HepG2 (cell line): ENCODE results near the gene OR2B3. TPM values are rescaled to one million over a fixed set of nuclear protein-coding genes. Genes with fewer than 3 reads are reported as not detected.
"Not testable (repeated sequence)": the region's sequence is repeated elsewhere in the genome, so short reads cannot be mapped to it uniquely, and the experiment has no call there.

Source experiments
- ATAC-seq: fragments of 200-7000 bp; cut with Tn5 transposase; 3 replicates; pipeline ENCODE4 v1.9.1; 2020; ENCODE audit warnings: mild to moderate bottlenecking, moderate library complexity
- BruUV-seq: library from RNA; stranded (reverse); fragments of 400-500 nt; replicated peaks from 2 replicates; lab custom pipeline; 2021; lab: Mats Ljungman, UMichigan
- CTCF ChIA-PET: fragments of 300-600 bp; formaldehyde crosslinking; extraction: SDS; loops from one replicate; lab custom pipeline; 2021; ENCODE audit warnings: low total read pairs, inconsistent platforms, low intra/inter-chr PET ratio; lab: Yijun Ruan, JAX
- POLR2A ChIA-PET: fragments of 350-600 bp; sonication (Branson Sonifier 250); formaldehyde crosslinking; loops from one replicate; lab custom pipeline; 2020; ENCODE audit warnings: antibody characterized with exemption, inconsistent platforms; lab: Yijun Ruan, JAX
- DNase-seq: peaks from one replicate; pipeline ENCODE4 v3.0.0-alpha.2; 2015; ENCODE audit warnings: low spot score
- FAIRE-seq: peaks from 3 replicates; lab custom pipeline; 2011; peaks lifted over from hg19 to GRCh38; lab: Jason Lieb, UNC
- H2AFZ ChIP-seq: one replicate; pipeline ENCODE4 v1.6.1; 2011; ENCODE audit warnings: low read length, inconsistent platforms
- H3K27ac ChIP-seq: fragments of 300-600 bp; 3 replicates; pipeline ENCODE4 v1.8.0; 2011; ENCODE audit warnings: mixed run types, mild to moderate bottlenecking, mixed read lengths, low read length, inconsistent platforms; ENCODE audit not compliant: insufficient read depth; ENCODE audit errors: extremely low read length
- H3K27me3 ChIP-seq, 2 experiments: fragments of 200-600 bp in 1 of 2; 2 replicates in 1 of 2; 3 replicates in 1 of 2; pipeline versions ENCODE4 v1.6.0 to v1.8.0; 2011; ENCODE audit warnings: low read length in 2 of 2, mild to moderate bottlenecking in 2 of 2, moderate library complexity in 2 of 2, inconsistent platforms in 1 of 2; ENCODE audit not compliant: insufficient read depth in 2 of 2, control insufficient read depth in 1 of 2
- H3K36me3 ChIP-seq, 2 experiments: fragments of 200-600 bp in 1 of 2; replicated peaks in 1 of 2; 2 replicates in 1 of 2; 3 replicates in 1 of 2; pipeline versions ENCODE4 v1.5.1 to v1.8.0; 2011; ENCODE audit warnings: low read length in 2 of 2, inconsistent platforms in 1 of 2; ENCODE audit not compliant: insufficient read depth in 2 of 2, control insufficient read depth in 1 of 2
- H3K4me1 ChIP-seq: 2 replicates; pipeline ENCODE4 v1.5.1; 2012; ENCODE audit warnings: low read length, inconsistent platforms; ENCODE audit not compliant: insufficient read depth
- H3K4me2 ChIP-seq: 2 replicates; pipeline ENCODE4 v1.6.0; 2011; ENCODE audit warnings: low read depth, low read length, inconsistent platforms
- H3K4me3 ChIP-seq, 3 experiments: fragments of 200-600 bp in 1 of 3; sonication (generic), shearing (Covaris generic) in 1 of 3; replicated peaks in 1 of 3; 2 replicates each; pipeline ENCODE4 v1.5.1; 2011 to 2016; ENCODE audit warnings: low read length in 3 of 3, inconsistent platforms in 2 of 3, low read depth in 2 of 3, mild to moderate bottlenecking in 2 of 3, control low read depth in 1 of 3, mixed read lengths in 1 of 3; ENCODE audit not compliant: insufficient read depth in 1 of 3
- H3K79me2 ChIP-seq: one replicate; pipeline ENCODE4 v1.6.1; 2011; ENCODE audit warnings: low read length, inconsistent platforms; ENCODE audit not compliant: insufficient read depth
- H3K9ac ChIP-seq: 2 replicates; pipeline ENCODE4 v1.6.0; 2011; ENCODE audit warnings: mild to moderate bottlenecking, low read depth, low read length, inconsistent platforms; ENCODE audit not compliant: insufficient read depth
- H3K9me3 ChIP-seq: 2 replicates; pipeline ENCODE4 v1.5.1; 2012; ENCODE audit warnings: mild to moderate bottlenecking, low read length
- H4K20me1 ChIP-seq: 2 replicates; pipeline ENCODE4 v1.6.0; 2011; ENCODE audit warnings: inconsistent platforms, mild to moderate bottlenecking, low read length, moderate library complexity; ENCODE audit not compliant: insufficient read depth
- HNRNPK ChIP-seq: fragments of 200-400 bp; formaldehyde crosslinking; IDR thresholded peaks from 2 replicates; pipeline ENCODE4 v1.6.1; 2018; ENCODE audit warnings: low read length, low read depth, moderate library complexity, mild to moderate bottlenecking; ENCODE audit not compliant: poor library complexity, severe bottlenecking
- KLF11 ChIP-seq: IDR thresholded peaks from 2 replicates; pipeline ENCODE4 v1.6.1; 2016; ENCODE audit warnings: missing compliant biosample characterization
- SMARCC2 ChIP-seq: fragments of 450-650 bp; IDR thresholded peaks from 2 replicates; pipeline ENCODE4 v1.6.1; 2017; ENCODE audit warnings: antibody characterized with exemption, mild to moderate bottlenecking
- ZNF451 ChIP-seq: sonication (generic); formaldehyde crosslinking; IDR thresholded peaks from 2 replicates; pipeline ENCODE4 v1.5.0; 2020; ENCODE audit warnings: mild to moderate bottlenecking, missing genetic modification reagents
- ZNF766 ChIP-seq: sonication (generic); formaldehyde crosslinking; IDR thresholded peaks from 2 replicates; pipeline ENCODE4 v1.5.0; 2020; ENCODE audit warnings: missing genetic modification reagents, borderline replicate concordance
- WGBS: methylation state at CpG from one replicate; pipeline ENCODE4 v1.1.6; 2017; ENCODE audit warnings: low lambda C conversion rate; 5-methylcytosine and 5-hydroxymethylcytosine counted together
- in situ Hi-C: cut with HindIII; loops from 2 replicates; pipeline ENCODE4 v1.10.0; 2017; ENCODE audit warnings: low pct_unique_long_range_greater_than_20kb; ENCODE audit not compliant: extremely low pct_ligation_motif_present
- intact Hi-C: fragments of 100-400 bp; cut with micrococcal nuclease; formaldehyde crosslinking; loops from one replicate; pipeline ENCODE4 v1.10.0; 2022; ENCODE audit not compliant: unreplicated experiment
- polyA plus RNA-seq, 8 experiments: library from polyadenylated mRNA; depleted of rRNA in 3 of 8; stranded (reverse) in 7 of 8; unstranded in 1 of 8; fragments of >200 nt; fragmentation: Illumina TruSeq in 4 of 8; extraction: Trizol in 4 of 8; gene quantifications; 2 replicates each; pipeline versions ENCODE4 v1.2.1 to v1.2.3, GENCODE V29; 2011 to 2016; ENCODE audit warnings: low read depth in 4 of 8, missing spikeins in 1 of 8, mixed read lengths in 1 of 8; ENCODE audit not compliant: insufficient read depth in 1 of 8
- total RNA-seq, 5 experiments: library from RNA; depleted of rRNA; stranded (reverse); fragments of >200 nt; fragmentation: Illumina TruSeq; extraction: Trizol; gene quantifications; 2 replicates each; pipeline ENCODE4 v1.2.3, GENCODE V29; 2016; ENCODE audit warnings: low read depth in 1 of 5

Gene OR2B3
- total and polyA plus RNA-seq, 2 of the 13 experiments (the other 11 are each of a cell fraction or from before 2014, with no cell fraction given) = not detected

DNA sequence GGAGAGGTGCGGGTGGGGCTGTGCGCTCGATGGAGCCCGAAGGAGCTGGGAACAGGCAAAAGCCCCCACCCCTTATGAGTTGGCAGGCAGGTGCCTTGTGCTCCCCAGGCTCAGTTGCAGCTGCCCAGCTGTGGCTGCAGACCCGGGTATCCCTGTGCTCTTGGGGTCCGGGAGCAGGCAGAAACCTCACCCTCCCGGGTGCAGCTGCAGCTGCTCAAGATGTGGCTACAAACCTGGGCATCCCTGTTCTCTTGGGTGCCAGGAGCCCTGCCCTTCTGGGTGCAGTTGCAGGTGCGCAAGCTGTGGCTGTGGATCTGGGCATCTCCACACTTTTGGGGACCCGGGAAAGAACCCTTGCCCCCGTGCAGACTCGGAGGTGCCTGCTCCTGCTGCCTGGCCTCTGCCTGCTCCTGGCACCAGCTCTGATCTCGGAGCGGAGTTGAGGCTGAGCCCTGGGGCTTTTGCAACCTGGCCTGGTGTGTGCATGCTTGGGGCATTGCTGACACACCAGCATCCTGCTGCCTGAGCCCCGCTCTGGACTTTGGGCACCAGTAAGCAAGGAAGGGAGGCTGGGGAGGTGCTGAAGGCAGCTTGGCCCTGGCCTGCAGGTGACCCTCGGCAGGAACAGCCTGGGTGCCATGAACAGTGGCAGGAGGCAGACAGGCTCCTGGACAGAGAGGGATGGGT, 42.4 kb upstream of the OR2B3 start:
- in situ Hi-C loops = no loop called here
- Histone ChIP-seq H3K9ac (no peak overlapping the region), H3K27me3 (peaks cover 0 to 14% of the 10 kb centered on the region in 2 experiments; a peak in 1 of 5 replicates), H3K79me2 (no peaks in the 10 kb centered on the region), H4K20me1 (no peaks in the 10 kb centered on the region), H3K27ac (no peak overlapping the region), H3K4me1 (no peaks in the 10 kb centered on the region), H3K4me2 (no peak overlapping the region)
- ATAC-seq (peak; percentile 52), FAIRE-seq (no peak), DNase-seq (no peak)
- BruUV-seq = no TSS peak
- ChIA-PET CTCF (no interaction called here), POLR2A (no interaction called here)
- WGBS = 0% methylated on average over 5 of the region's 15 CpGs
- TF ChIP-seq ZNF766 (CRISPR knock-in tag) (no peak), SMARCC2 (no peak), HNRNPK (no peak), ZNF451 (CRISPR knock-in tag) (no peak), KLF11 (CRISPR knock-in tag) (no peak)
- TF ChIP-seq, all 625 proteins: peak for 0
- Histone ChIP-seq H2AFZ (no peak overlapping the region), H3K4me3 (no peak overlapping the region), H3K36me3 (no peaks in the 10 kb centered on the region), H3K9me3 (no peaks in the 10 kb centered on the region)
- intact Hi-C loops = no loop called here

DNA sequence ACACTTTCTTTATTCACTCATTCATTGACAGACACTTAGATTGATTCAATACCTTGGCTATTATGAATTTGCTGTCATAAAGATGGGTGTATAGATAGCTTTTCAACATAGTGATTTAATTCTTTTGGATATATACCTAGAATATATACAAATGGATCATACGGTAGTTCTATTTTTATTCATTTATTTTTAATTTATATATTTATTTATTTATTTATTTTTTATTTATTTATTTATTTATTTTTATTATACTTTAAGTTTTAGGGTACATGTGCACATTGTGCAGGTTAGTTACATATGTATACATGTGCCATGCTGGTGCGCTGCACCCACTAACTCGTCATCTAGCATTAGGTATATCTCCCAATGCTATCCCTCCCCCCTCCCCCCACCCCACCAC, 27.9 kb upstream of the OR2B3 start:
- H3K79me2 ChIP-seq, FAIRE-seq, BruUV-seq, CTCF ChIA-PET, H3K9me3 ChIP-seq, H3K36me3 ChIP-seq, DNase-seq, H3K4me2 ChIP-seq, ATAC-seq, H3K27me3 ChIP-seq, H4K20me1 ChIP-seq, H3K4me1 ChIP-seq, H3K9ac ChIP-seq, H3K27ac ChIP-seq, H2AFZ ChIP-seq, in situ Hi-C loops, H3K4me3 ChIP-seq, POLR2A ChIA-PET: not testable (repeated sequence)
- intact Hi-C loops = loop anchor here (5.0 kb wide), 1 partner anchor 278 kb away; no protein-coding TSS in a partner anchor
- 61% methylated on average over 3 of the region's 3 CpGs for WGBS
